Spleen (tissue), 7 donors: ENCODE data around the gene NEDD4L.

ENCODE experiments used
- CTCF ChIP-seq, 11 experiments: fragments of 200-600 bp in 7 of 11; fragments of 450-650 bp in 4 of 11; sonication (generic) in 4 of 11; IDR thresholded peaks in 8 of 11; conservative IDR thresholded peaks in 3 of 11; 1 replicate in 7 of 11; 2 replicates in 4 of 11; pipeline versions ENCODE4 v1.4.0 to v1.8.0; 2016 to 2021; ENCODE audit warnings: antibody characterized with exemption in 11 of 11, inconsistent platforms in 4 of 11, mild to moderate bottlenecking in 1 of 11
- POLR2A ChIP-seq, 3 donors: fragments of 450-650 bp; IDR thresholded peaks; one replicate each; pipeline ENCODE4 v1.5.1; 2017; ENCODE audit warnings: antibody characterized with exemption in 3 of 3, mild to moderate bottlenecking in 1 of 3
- POLR2AphosphoS5 ChIP-seq, 3 donors: sonication (generic); formaldehyde crosslinking; IDR thresholded peaks; one replicate each; pipeline ENCODE4 v1.5.1; 2017; ENCODE audit warnings: antibody characterized with exemption in 3 of 3
- donor health status: DM: no; HTN: no; CAD: no; lungs with moderate emphysema.
- donor health status: DM: no; HTN: no; CAD: no.
- donor health status: DM: no; HTN: no; CAD: no.

GRCh38 chr18:58146099-58146498, 102.1 kb downstream of the NEDD4L start:
- TF ChIP-seq CTCF (IDR thresholded peaks at IDR 0.05 in 8 of 11, conservative IDR thresholded peaks at IDR 0.05 in 3 of 11) = no peak
- TF ChIP-seq POLR2A (IDR thresholded peaks at IDR 0.05) = no peak
- no peak for TF ChIP-seq POLR2AphosphoS5 (IDR thresholded peaks at IDR 0.05)
